ENCODE measurements around the gene SYNPR.

- TF ChIP-seq POLR2A (IDR thresholded peaks at IDR 0.05; ENCODE audit: low read length) (no peak), GATA1 (IDR thresholded peaks at IDR 0.05; ENCODE audit: low read depth, low read length) (no peak)
Measured at GRCh38 chr3:63441262-63441661, 163.2 kb downstream of the SYNPR start.

Data from erythroblast (primary cell).